GM12878 (cell line): ENCODE results near the gene DEFB124. TPM values are rescaled to one million over a fixed set of nuclear protein-coding genes. Genes with fewer than 3 reads are reported as not detected.
A peak's percentile ranks its signal among the peaks of the same experiment; 100 is the strongest.

Experiments
- ATAC-seq: fragments of 200-7000 bp; cut with Tn5 transposase; 3 replicates; pipeline ENCODE4 v1.9.1; 2020; ENCODE audit warnings: mild to moderate bottlenecking, moderate library complexity
- Bru-seq: library from RNA; stranded (reverse); fragments of 400-500 nt; gene quantifications from one replicate; lab custom pipeline; 2021; lab: Mats Ljungman, UMichigan
- BruChase-seq, 2 experiments: library from RNA; stranded (reverse); fragments of 400-500 nt; gene quantifications; one replicate each; lab custom pipeline; 2021; lab: Mats Ljungman, UMichigan
- BruUV-seq: library from RNA; stranded (reverse); fragments of 400-500 nt; replicated peaks from 2 replicates; lab custom pipeline; 2021; lab: Mats Ljungman, UMichigan
- CTCF ChIA-PET: fragments of 300-600 bp; sonication (Branson Sonifier 250); formaldehyde crosslinking; extraction: SDS; loops from one replicate; lab custom pipeline; 2021; ENCODE audit warnings: inconsistent platforms; lab: Yijun Ruan, JAX
- POLR2A ChIA-PET: fragments of 350-600 bp; formaldehyde crosslinking; extraction: SDS; loops from one replicate; lab custom pipeline; 2021; ENCODE audit warnings: inconsistent platforms; lab: Charles Lee
- RAD21 ChIA-PET: fragments of 300-600 bp; sonication (Branson Sonifier 250); formaldehyde crosslinking; loops from one replicate; lab custom pipeline; 2023; ENCODE audit warnings: antibody characterized with exemption; ENCODE audit not compliant: unreplicated experiment; lab: Charles Lee
- SMC1A ChIA-PET: fragments of 300-600 bp; sonication (Branson Sonifier 250); formaldehyde crosslinking; loops from one replicate; lab custom pipeline; 2023; ENCODE audit not compliant: unreplicated experiment, uncharacterized antibody; lab: Charles Lee
- DNase-seq: peaks from one replicate; pipeline ENCODE4 v3.0.0-alpha.2; 2011; ENCODE audit warnings: low read depth, low spot score
- FAIRE-seq: peaks from 3 replicates; lab custom pipeline; 2011; peaks lifted over from hg19 to GRCh38; lab: Jason Lieb, UNC
- H2AFZ ChIP-seq: 2 replicates; pipeline ENCODE4 v1.6.0; 2011; ENCODE audit warnings: low read depth, low read length, control low read depth; ENCODE audit not compliant: control insufficient read depth
- H3K27ac ChIP-seq: 2 replicates; pipeline ENCODE4 v1.5.1; 2011; ENCODE audit warnings: control low read depth; ENCODE audit not compliant: control insufficient read depth, insufficient read depth
- H3K27me3 ChIP-seq, 2 experiments: replicated peaks in 1 of 2; 2 replicates each; pipeline versions ENCODE4 v1.6.0 to v1.6.1; 2011; ENCODE audit warnings: low read length in 1 of 2; ENCODE audit not compliant: control insufficient read depth in 2 of 2, insufficient read depth in 2 of 2
- H3K36me3 ChIP-seq, 2 experiments: 2 replicates each; pipeline ENCODE4 v1.5.1; 2011; ENCODE audit warnings: low read length in 1 of 2; ENCODE audit not compliant: control insufficient read depth in 2 of 2, insufficient read depth in 2 of 2
- H3K4me1 ChIP-seq: 2 replicates; pipeline ENCODE4 v1.6.1; 2011; ENCODE audit warnings: mild to moderate bottlenecking, low read length, moderate library complexity, mixed read lengths; ENCODE audit not compliant: control insufficient read depth, insufficient read depth
- H3K4me2 ChIP-seq: 2 replicates; pipeline ENCODE4 v1.6.0; 2011; ENCODE audit warnings: control low read depth; ENCODE audit not compliant: control insufficient read depth, insufficient read depth
- H3K4me3 ChIP-seq: fragments of 200-600 bp; sonication (generic); 2 replicates; pipeline ENCODE4 v1.5.1; 2016
- H3K79me2 ChIP-seq: 2 replicates; pipeline ENCODE4 v1.6.0; 2011; ENCODE audit warnings: low read length; ENCODE audit not compliant: control insufficient read depth, insufficient read depth
- H3K9ac ChIP-seq: 2 replicates; pipeline ENCODE4 v1.8.0; 2011; ENCODE audit warnings: low read length, control low read depth, mixed read lengths; ENCODE audit not compliant: control insufficient read depth, insufficient read depth
- H3K9me3 ChIP-seq: replicated peaks from 3 replicates; pipeline ENCODE4 v1.5.1; 2011; ENCODE audit warnings: mild to moderate bottlenecking, low read length; ENCODE audit not compliant: control insufficient read depth, insufficient read depth
- H4K20me1 ChIP-seq: 2 replicates; pipeline ENCODE4 v1.6.0; 2011; ENCODE audit not compliant: control insufficient read depth, insufficient read depth
- KAT2A ChIP-seq: conservative IDR thresholded peaks from 2 replicates; pipeline ENCODE4 v1.6.1; 2011; ENCODE audit warnings: low read depth, low read length; ENCODE audit not compliant: control insufficient read depth
- PRDM15 ChIP-seq: fragments of 450-650 bp; formaldehyde crosslinking; IDR thresholded peaks from 2 replicates; pipeline ENCODE4 v1.4.0; 2020; ENCODE audit warnings: mild to moderate bottlenecking, moderate library complexity
- RB1 ChIP-seq: fragments of 450-650 bp; formaldehyde crosslinking; IDR thresholded peaks from 2 replicates; pipeline ENCODE4 v1.6.1; 2017; ENCODE audit warnings: mild to moderate bottlenecking, borderline replicate concordance
- WGBS: methylation state at CpG from one replicate; pipeline ENCODE4 v1.1.6; 2016; ENCODE audit warnings: low lambda C conversion rate; ENCODE audit not compliant: insufficient replicate concordance, insufficient coverage; ENCODE audit errors: missing lambda C conversion rate; 5-methylcytosine and 5-hydroxymethylcytosine counted together
- in situ Hi-C: fragments of 300-500 bp; cut with MboI; formaldehyde crosslinking; loops from 9 replicates; pipeline ENCODE4 v1.14.3; 2018; ENCODE audit warnings: mixed read lengths
- intact Hi-C: fragments of 100-400 bp; cut with micrococcal nuclease; formaldehyde crosslinking; loops from one replicate; pipeline ENCODE4 v1.14.2; 2022; ENCODE audit not compliant: unreplicated experiment
- long read RNA-seq, 2 experiments: library from polyadenylated mRNA; unstranded; transcript quantifications; one replicate each; pipeline ENCODE4 v2.0.0, GENCODE V29; 2019 to 2020
- polyA minus RNA-seq, 3 experiments: library from RNA; depleted of rRNA, polyadenylated mRNA; stranded (reverse); fragments of >200 nt; gene quantifications; 2 replicates each; pipeline ENCODE4 v1.2.3, GENCODE V29; 2011
- polyA plus RNA-seq, 11 experiments: library from polyadenylated mRNA; depleted of rRNA in 4 of 11; unstranded in 6 of 11; stranded (reverse) in 5 of 11; fragments of >200 nt; fragmentation: Nextera tagmentation in 4 of 11; fragmentation: Illumina TruSeq in 1 of 11; extraction: Ambion mirVana in 4 of 11; extraction: Trizol in 1 of 11; gene quantifications; 1 replicate in 1 of 11; 2 replicates in 10 of 11; pipeline versions ENCODE4 v1.2.1 to v1.2.3, GENCODE V29; 2011 to 2016; ENCODE audit warnings: inconsistent platforms in 2 of 11, missing spikeins in 2 of 11, low read depth in 1 of 11
- total RNA-seq, 4 experiments: library from RNA; depleted of rRNA in 3 of 4; stranded (reverse); fragments of >200 nt in 3 of 4; fragmentation: Illumina TruSeq in 1 of 4; extraction: Trizol in 1 of 4; gene quantifications; 2 replicates each; pipeline versions ENCODE4 v1.2.1 to v1.2.3, GENCODE V29; 2013 to 2021

Gene DEFB124, protein sequence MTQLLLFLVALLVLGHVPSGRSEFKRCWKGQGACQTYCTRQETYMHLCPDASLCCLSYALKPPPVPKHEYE
- total RNA-seq (2013; cell fraction: nucleolus; rRNA removed), result not detected in 2 replicates
- total RNA-seq (2014; rRNA removed) (not detected in 2 replicates), total RNA-seq (2014; rRNA removed; fragmentation: Illumina TruSeq; extraction: Trizol) (not detected in 2 replicates), total RNA-seq (2021) (not detected in 2 replicates), polyA plus RNA-seq (2011; rRNA removed) (not detected in 2 replicates), polyA plus RNA-seq (2014; fragmentation: Illumina TruSeq; extraction: Trizol) (not detected in 2 replicates), polyA plus RNA-seq (2014; fragmentation: Nextera tagmentation; extraction: Ambion mirVana) (not detected), polyA plus RNA-seq (2014; rRNA removed) (not detected in 2 replicates), polyA plus RNA-seq (2016; fragmentation: Nextera tagmentation; extraction: Ambion mirVana) (not detected), polyA minus RNA-seq (2011; rRNA and poly(A)+ RNA removed) (not detected in 2 replicates), Bru-seq, nascent RNA (not detected), BruChase-seq, experiment 1, labeled RNA remaining after a 6-hour chase (percentile 10 among the genes with signal in this experiment), BruChase-seq, experiment 2, labeled RNA remaining after a 2-hour chase (not detected)
- polyA plus RNA-seq (2011; ENCODE audit: low read depth), result not detected
- polyA plus RNA-seq (2011; cell fraction: cytosol; rRNA removed), result not detected in 2 replicates
- not detected in 2 replicates for polyA plus RNA-seq (2011; cell fraction: nucleus; rRNA removed)
- not detected in 2 replicates for polyA plus RNA-seq (2012)
- not detected in 2 replicates for polyA minus RNA-seq (2011; cell fraction: cytosol; rRNA and poly(A)+ RNA removed)
- not detected in 2 replicates for polyA minus RNA-seq (2011; cell fraction: nucleus; rRNA and poly(A)+ RNA removed)
- long read RNA-seq, experiment 1, result 0 reads
- long read RNA-seq, experiment 2, result 0 reads

DNA sequence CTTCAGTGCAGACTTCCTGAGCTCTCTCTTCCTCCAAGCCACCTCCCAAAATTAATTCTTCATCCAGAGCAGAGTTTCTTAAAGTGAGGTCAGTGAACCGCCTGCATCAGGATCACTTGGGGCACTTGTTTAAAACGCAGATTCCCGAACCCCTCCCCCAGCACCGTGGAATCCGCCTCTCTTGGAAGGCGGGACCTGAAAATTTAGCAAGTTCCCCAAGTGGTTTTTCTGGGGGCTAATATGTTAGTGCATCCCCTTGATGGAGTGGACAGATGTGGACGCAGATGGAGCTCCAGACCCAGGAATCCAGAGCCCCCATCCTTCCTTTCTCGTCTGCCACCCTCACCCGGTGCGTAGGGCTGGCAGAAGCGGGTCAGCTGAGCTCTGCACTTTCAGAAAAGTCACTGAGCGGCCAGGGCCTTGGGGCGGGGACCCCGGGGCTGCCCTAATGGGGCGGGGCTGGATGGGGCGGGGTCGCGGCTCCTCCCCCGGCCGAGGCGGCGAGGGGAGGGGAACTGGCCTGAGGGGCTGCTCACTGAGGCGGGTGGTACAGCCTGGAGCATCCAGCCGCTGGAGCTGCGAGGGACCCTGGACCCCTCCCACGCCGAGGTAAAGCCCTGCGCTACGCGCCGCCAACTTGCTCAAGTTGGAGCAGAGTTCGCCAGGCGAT lies at the start of gene DEFB124, which contains the start of gene REM1:
DEFB124 (minus strand) TSS at position 370 of the 670 bp plus-strand sequence. CDS start 2,114 bp downstream, outside the sequence.
REM1 (plus strand) TSS at position 531 of the 670 bp plus-strand sequence. CDS start 1,158 bp downstream, outside the sequence.
- no TSS peak for BruUV-seq
- Histone ChIP-seq H3K4me3 (no peak within 1 kb of the TSS), H4K20me1 (no peaks in the 10 kb centered on the region), H3K9ac (no peak within 1 kb of the TSS), H3K27ac (no peak within 1 kb of the TSS)
- no peak for DNase-seq
- ChIA-PET SMC1A (interaction anchor here (1.0 kb wide), 1 partner anchor 28 kb away, joined by 3 read pairs; no protein-coding TSS in a partner anchor), RAD21 (interaction anchor here (1.4 kb wide), 1 partner anchor 28 kb away, joined by 5 read pairs; no protein-coding TSS in a partner anchor)
- ATAC-seq, result no peak; the same call in 2 of the 3 replicates
- FAIRE-seq, result no peak
- in situ Hi-C loops, result no loop called here
- TF ChIP-seq PRDM15 (CRISPR knock-in tag), result no peak
- no peak for TF ChIP-seq KAT2A
- TF ChIP-seq RB1, result no peak
- TF ChIP-seq, all 136 proteins: peak for 0
- POLR2A ChIA-PET, result no interaction called here
- no peak within 1 kb of the TSS for H2AFZ ChIP-seq
- H3K9me3 ChIP-seq, result no peaks in the 10 kb centered on the region
- peaks cover 4% of the 10 kb centered on the region for H3K4me1 ChIP-seq
- H3K79me2 ChIP-seq, result no peaks in the 10 kb centered on the region
- no peaks in the 10 kb centered on the region for H3K36me3 ChIP-seq
- 0 out of 2 replicates have a peak within 1 kb of the TSS, but pooled peaks have one; percentile 9 for H3K4me2 ChIP-seq
- peaks cover 10 to 13% of the 10 kb centered on the region in 2 experiments for H3K27me3 ChIP-seq
- CTCF ChIA-PET, result interaction anchor here (1.5 to 2.7 kb wide), 2 partner anchors 14 to 28 kb away, joined by 5 to 18 read pairs; no protein-coding TSS in a partner anchor
- intact Hi-C loops, result no loop called here
- WGBS, result 19% methylated on average over 23 of the region's 33 CpGs
